IMR-90 (cell line): ENCODE data around the gene ALPP. TPM values are rescaled to one million over a fixed set of nuclear protein-coding genes. Genes with fewer than 3 reads are reported as not detected.

Source experiments
- ATAC-seq: fragments of 200-7000 bp; cut with Tn5 transposase; 2 replicates; pipeline ENCODE4 v1.9.1; 2020; ENCODE audit warnings: low read depth, mild to moderate bottlenecking, moderate library complexity
- BruUV-seq: library from RNA; stranded (reverse); fragments of 400-500 nt; replicated peaks from 2 replicates; lab custom pipeline; 2021; lab: Mats Ljungman, UMichigan
- CTCF ChIA-PET: fragments of 300-600 bp; formaldehyde crosslinking; extraction: SDS; loops from one replicate; lab custom pipeline; 2021; ENCODE audit warnings: antibody characterized with exemption; lab: Yijun Ruan, JAX
- POLR2A ChIA-PET: fragments of 300-600 bp; sonication (Branson Sonifier 250); formaldehyde crosslinking; loops from one replicate; lab custom pipeline; 2022; ENCODE audit warnings: antibody characterized with exemption; ENCODE audit not compliant: unreplicated experiment; lab: Charles Lee
- DNase-seq: peaks from one replicate; pipeline ENCODE4 v3.0.0; 2013
- H2AFZ ChIP-seq: replicated peaks from 2 replicates; pipeline ENCODE3; 2013; ENCODE audit warnings: low read length, mild to moderate bottlenecking; ENCODE audit not compliant: poor library complexity
- H2AK5ac ChIP-seq: 2 replicates; pipeline ENCODE4 v1.6.1; 2013; ENCODE audit warnings: low read depth, low read length, inconsistent platforms
- H2AK9ac ChIP-seq: replicated peaks from 2 replicates; pipeline ENCODE3; 2013; ENCODE audit warnings: mild to moderate bottlenecking, low read depth, low read length, moderate library complexity; ENCODE audit not compliant: poor library complexity
- H2BK120ac ChIP-seq: 2 replicates; pipeline ENCODE4 v1.6.1; 2013; ENCODE audit warnings: low read depth, low read length, inconsistent platforms
- H2BK15ac ChIP-seq: 3 replicates; pipeline ENCODE4 v1.6.1; 2013; ENCODE audit warnings: low read depth, low read length, inconsistent platforms
- H2BK20ac ChIP-seq: 2 replicates; pipeline ENCODE4 v1.6.1; 2013; ENCODE audit warnings: low read depth, mild to moderate bottlenecking, inconsistent platforms, low read length, moderate library complexity
- H2BK5ac ChIP-seq: 2 replicates; pipeline ENCODE4 v1.6.1; 2013; ENCODE audit warnings: mild to moderate bottlenecking, low read depth, low read length, inconsistent platforms; ENCODE audit not compliant: poor library complexity, severe bottlenecking
- H3K14ac ChIP-seq: replicated peaks from 2 replicates; pipeline ENCODE4 v1.6.1; 2013; ENCODE audit warnings: low read depth, low read length, inconsistent platforms
- H3K18ac ChIP-seq: 2 replicates; pipeline ENCODE4 v1.6.1; 2013; ENCODE audit warnings: low read depth, low read length, control low read depth
- H3K23ac ChIP-seq: 2 replicates; pipeline ENCODE4 v1.6.1; 2013; ENCODE audit warnings: low read depth, low read length, inconsistent platforms
- H3K27ac ChIP-seq: 2 replicates; pipeline ENCODE4 v1.5.1; 2013; ENCODE audit warnings: mild to moderate bottlenecking, control low read depth, low read length; ENCODE audit not compliant: insufficient read depth
- H3K27me3 ChIP-seq: 2 replicates; pipeline ENCODE4 v1.6.1; 2013; ENCODE audit warnings: low read length; ENCODE audit not compliant: control insufficient read depth, insufficient read depth
- H3K36me3 ChIP-seq: 2 replicates; pipeline ENCODE4 v1.6.1; 2013; ENCODE audit warnings: low read length, mixed read lengths; ENCODE audit not compliant: control insufficient read depth, insufficient read depth
- H3K4ac ChIP-seq: 2 replicates; pipeline ENCODE4 v1.6.1; 2013; ENCODE audit warnings: low read depth, low read length, inconsistent platforms
- H3K4me1 ChIP-seq: 2 replicates; pipeline ENCODE4 v1.6.1; 2013; ENCODE audit warnings: low read length, mixed read lengths; ENCODE audit not compliant: control insufficient read depth, insufficient read depth
- H3K4me2 ChIP-seq: 2 replicates; pipeline ENCODE4 v1.6.1; 2013; ENCODE audit warnings: low read depth, mild to moderate bottlenecking, control low read depth, low read length, moderate library complexity
- H3K4me3 ChIP-seq: 2 replicates; pipeline ENCODE4 v1.5.1; 2013; ENCODE audit warnings: low read depth, mild to moderate bottlenecking, control low read depth, low read length, moderate library complexity; ENCODE audit not compliant: insufficient read depth
- H3K56ac ChIP-seq: 2 replicates; pipeline ENCODE4 v1.6.1; 2013; ENCODE audit warnings: low read length, inconsistent platforms; ENCODE audit not compliant: insufficient read depth; ENCODE audit errors: extremely low read depth
- H3K79me1 ChIP-seq, 2 experiments: 2 replicates each; pipeline ENCODE4 v1.6.1; 2013; ENCODE audit warnings: low read length in 2 of 2, inconsistent platforms in 1 of 2, low read depth in 1 of 2
- H3K9ac ChIP-seq: 2 replicates; pipeline ENCODE4 v1.6.1; 2013; ENCODE audit warnings: low read depth, low read length, control low read depth
- H3K9me1 ChIP-seq: 2 replicates; pipeline ENCODE4 v1.6.1; 2013; ENCODE audit warnings: low read length, inconsistent platforms; ENCODE audit not compliant: insufficient read depth
- H3K9me3 ChIP-seq: 2 replicates; pipeline ENCODE4 v1.6.1; 2013; ENCODE audit warnings: low read length; ENCODE audit not compliant: control insufficient read depth, insufficient read depth
- H4K20me1 ChIP-seq: 2 replicates; pipeline ENCODE4 v1.6.1; 2013; ENCODE audit warnings: low read length, inconsistent platforms; ENCODE audit not compliant: insufficient read depth
- H4K5ac ChIP-seq: 2 replicates; pipeline ENCODE4 v1.6.1; 2013; ENCODE audit warnings: mild to moderate bottlenecking, low read depth, low read length, control low read depth
- H4K8ac ChIP-seq, 2 experiments: 2 replicates each; pipeline ENCODE4 v1.6.1; 2013; ENCODE audit warnings: low read depth in 2 of 2, low read length in 2 of 2, control low read depth in 1 of 2, inconsistent platforms in 1 of 2
- H4K91ac ChIP-seq: 2 replicates; pipeline ENCODE4 v1.6.1; 2013; ENCODE audit warnings: low read depth, low read length, inconsistent platforms; ENCODE audit not compliant: insufficient read depth
- CEBPB ChIP-seq: IDR thresholded peaks from 2 replicates; pipeline ENCODE4 v1.6.1; 2012; ENCODE audit warnings: low read depth, low read length, improper control_type of control experiment
- NFE2L2 ChIP-seq: fragments of 150-350 bp; IDR thresholded peaks from 2 replicates; pipeline ENCODE4 v1.6.1; 2016; ENCODE audit warnings: low read depth, mild to moderate bottlenecking, low read length
- RAD21 ChIP-seq: IDR thresholded peaks from 2 replicates; pipeline ENCODE4 v1.6.1; 2012; ENCODE audit warnings: low read length, improper control_type of control experiment
- WGBS, 2 experiments: methylation state at CpG; one replicate each; pipeline versions ENCODE4 v1.1.5 to v1.1.7; 2013; ENCODE audit warnings: missing lambda C conversion rate in 2 of 2; ENCODE audit not compliant: insufficient read length in 1 of 2; ENCODE audit errors: extremely low coverage in 2 of 2; 5-methylcytosine and 5-hydroxymethylcytosine counted together
- dilution Hi-C: fragments of 300-500 bp; cut with HindIII; formaldehyde crosslinking; loops from one replicate; pipeline ENCODE4 v1.14.3; 2018; ENCODE audit warnings: low sequenced_read_pairs; ENCODE audit not compliant: unreplicated experiment
- in situ Hi-C: fragments of 300-500 bp; cut with MboI; formaldehyde crosslinking; loops from 3 replicates; pipeline ENCODE4 v1.14.3; 2019; ENCODE audit warnings: low sequenced_read_pairs, inconsistent platforms, mixed read lengths
- intact Hi-C: fragments of 100-400 bp; cut with micrococcal nuclease; formaldehyde crosslinking; loops from 2 replicates; pipeline ENCODE4 v1.10.0; 2022
- polyA plus RNA-seq, 3 experiments: library from polyadenylated mRNA; depleted of rRNA; stranded (reverse); fragments of >200 nt; gene quantifications; 2 replicates each; pipeline ENCODE4 v1.2.3, GENCODE V29; 2012; ENCODE audit warnings: low replicate concordance in 1 of 3
- total RNA-seq: library from RNA; depleted of rRNA; stranded (reverse); fragments of >200 nt; gene quantifications from 2 replicates; pipeline ENCODE4 v1.2.3, GENCODE V29; 2012

The ALPP gene
- total and polyA plus RNA-seq, 2 of the 4 experiments (the other 2 are of a cell fraction): not detected

DNA sequence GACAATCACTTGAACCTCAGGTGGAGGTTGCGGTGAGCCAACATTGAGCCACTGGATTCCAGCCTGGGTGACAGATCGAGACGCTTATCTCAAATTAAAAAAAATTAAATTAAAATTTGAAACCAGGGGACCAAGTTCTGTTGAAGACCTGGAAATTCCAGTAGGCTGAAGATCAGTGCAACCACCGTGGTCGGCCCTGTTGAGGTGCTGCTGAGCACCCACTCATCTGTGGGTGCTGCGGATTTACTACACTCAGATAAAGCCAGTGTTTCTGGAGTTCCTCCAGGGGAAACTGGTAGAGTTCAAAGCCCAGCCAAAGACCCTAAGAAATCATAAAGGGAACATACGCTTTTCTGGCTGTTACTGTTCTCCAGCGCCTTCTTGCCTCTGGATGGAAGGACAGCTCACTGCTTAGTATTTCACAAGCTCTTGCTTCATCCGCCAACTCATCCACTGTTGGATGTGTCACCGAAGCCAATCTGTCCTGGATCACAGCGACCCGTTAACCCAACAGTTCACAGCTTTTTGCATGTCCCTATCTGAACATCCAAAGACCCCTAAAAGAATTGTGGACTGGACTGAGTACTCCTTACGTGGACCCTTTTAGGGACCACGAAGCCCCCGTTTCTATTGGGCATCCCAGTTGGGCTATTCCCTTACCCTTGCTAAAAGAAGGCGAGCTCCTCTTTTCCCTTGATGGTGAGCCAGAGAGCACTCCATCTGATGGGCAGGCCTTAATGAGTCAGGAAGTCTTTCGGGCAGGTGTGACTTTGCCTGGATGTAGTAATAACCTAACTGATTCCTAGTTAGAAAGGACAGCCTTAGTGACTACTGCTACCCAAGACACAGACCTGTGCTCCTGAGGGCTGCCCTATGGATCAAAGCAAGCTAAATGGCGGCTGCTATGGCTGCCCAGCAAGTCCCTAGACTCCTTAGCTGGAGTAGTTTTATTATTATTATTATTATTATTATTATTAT is 6.0 kb upstream of the ALPP start:
- dilution Hi-C loops: no loop called here
- no peak overlapping the region for H3K9ac ChIP-seq
- intact Hi-C loops: no loop called here
- ChIA-PET CTCF (interaction anchor here (0.6 kb wide), 1 partner anchor 67 kb away, joined by 3 read pairs; no protein-coding TSS in a partner anchor), POLR2A (no interaction called here)
- no peak overlapping the region for H3K4me3 ChIP-seq
- peaks cover 36% of the 10 kb centered on the region for H3K27me3 ChIP-seq
- no peak overlapping the region for H4K91ac ChIP-seq
- no peaks in the 10 kb centered on the region for H4K20me1 ChIP-seq
- H3K27ac ChIP-seq: no peak overlapping the region
- peak; percentile 52 for DNase-seq
- WGBS, 2 experiments: 81% methylated on average over 7 of the region's 18 CpGs; no CpG with 5 or more reads in 1 of the 2 experiments
- no peaks in the 10 kb centered on the region for H3K9me3 ChIP-seq
- no peaks in the 10 kb centered on the region; the same call in 1 of the 2 replicates for H3K4me1 ChIP-seq
- no peak overlapping the region for H3K4ac ChIP-seq
- in situ Hi-C loops: no loop called here
- no peak overlapping the region for H2BK5ac ChIP-seq
- no peak overlapping the region for H3K23ac ChIP-seq
- no peaks in the 10 kb centered on the region for H3K36me3 ChIP-seq
- no peak overlapping the region for H2BK15ac ChIP-seq
- no peak overlapping the region for H2AK9ac ChIP-seq
- H3K14ac ChIP-seq: no peak overlapping the region; the same call in 1 of the 2 replicates
- H4K8ac ChIP-seq: no peak overlapping the region
- no peak overlapping the region for H2BK20ac ChIP-seq
- no peak overlapping the region for H2AFZ ChIP-seq
- no peak overlapping the region for H3K56ac ChIP-seq
- no peak overlapping the region for H3K18ac ChIP-seq
- H3K4me2 ChIP-seq: no peak overlapping the region
- no peak for TF ChIP-seq NFE2L2
- peak; percentile 93 for TF ChIP-seq CEBPB
- TF ChIP-seq RAD21: no peak
- H2AK5ac ChIP-seq: no peak overlapping the region
- BruUV-seq: no TSS peak
- H4K5ac ChIP-seq: no peak overlapping the region
- H3K79me1 ChIP-seq: no peaks in the 10 kb centered on the region
- no peak for ATAC-seq
- H2BK120ac ChIP-seq: no peak overlapping the region
- H3K9me1 ChIP-seq: no peaks in the 10 kb centered on the region
